Loucy (cell line): ENCODE measurements around the gene ESD.

Experiments used
- H2AFZ ChIP-seq: fragments of 200-600 bp; sonication (generic); 2 replicates; pipeline ENCODE4 v1.6.0; 2016; ENCODE audit warnings: antibody characterized with exemption, mild to moderate bottlenecking, low read length, moderate library complexity
- H3F3A ChIP-seq: fragments of 200-600 bp; 2 replicates; pipeline ENCODE4 v1.6.0; 2016; ENCODE audit warnings: antibody characterized with exemption, low read depth, mild to moderate bottlenecking
- H3K27me3 ChIP-seq: fragments of 200-600 bp; sonication (generic); 2 replicates; pipeline ENCODE4 v1.6.1; 2014; ENCODE audit warnings: low read length, mild to moderate bottlenecking; ENCODE audit not compliant: insufficient read depth, poor library complexity, severe bottlenecking
- H3K36me3 ChIP-seq: fragments of 200-600 bp; sonication (generic); 2 replicates; pipeline ENCODE4 v1.6.1; 2016; ENCODE audit warnings: low read length; ENCODE audit not compliant: insufficient read depth
- H3K4me1 ChIP-seq: fragments of 200-600 bp; sonication (generic); 2 replicates; pipeline ENCODE4 v1.5.1; 2014; ENCODE audit warnings: low read length, mild to moderate bottlenecking; ENCODE audit not compliant: insufficient read depth, poor library complexity, severe bottlenecking
- H3K4me2 ChIP-seq: fragments of 200-600 bp; sonication (generic); 2 replicates; pipeline ENCODE4 v1.6.0; 2014; ENCODE audit warnings: antibody characterized with exemption, low read length, low read depth, mild to moderate bottlenecking; ENCODE audit not compliant: poor library complexity, severe bottlenecking
- H3K4me3 ChIP-seq: fragments of 200-600 bp; sonication (generic); 2 replicates; pipeline ENCODE4 v1.5.1; 2014; ENCODE audit warnings: low read length, mild to moderate bottlenecking, mixed read lengths; ENCODE audit not compliant: poor library complexity, severe bottlenecking
- H3K79me2 ChIP-seq: fragments of 200-600 bp; sonication (generic); 2 replicates; pipeline ENCODE4 v1.6.1; 2014; ENCODE audit warnings: low read length; ENCODE audit not compliant: insufficient read depth
- H3K9ac ChIP-seq: fragments of 200-600 bp; sonication (generic); 2 replicates; pipeline ENCODE4 v1.6.0; 2014; ENCODE audit warnings: mild to moderate bottlenecking, low read depth, low read length, moderate library complexity; ENCODE audit not compliant: poor library complexity, severe bottlenecking
- H3K9me2 ChIP-seq: fragments of 200-600 bp; sonication (generic); replicated peaks from 2 replicates; pipeline ENCODE4 v1.6.1; 2016; ENCODE audit warnings: low read depth, low read length, mixed read lengths
- H3K9me3 ChIP-seq: fragments of 200-600 bp; sonication (generic); 2 replicates; pipeline ENCODE4 v1.6.1; 2014; ENCODE audit warnings: mild to moderate bottlenecking, antibody characterized with exemption, low read length, low read depth; ENCODE audit not compliant: insufficient read depth
- H4K20me1 ChIP-seq: fragments of 200-600 bp; sonication (generic); 2 replicates; pipeline ENCODE4 v1.6.0; 2014; ENCODE audit warnings: antibody characterized with exemption, low read length, mild to moderate bottlenecking; ENCODE audit not compliant: insufficient read depth, poor library complexity, severe bottlenecking
- CTCF ChIP-seq: fragments of 200-600 bp; sonication (generic); conservative IDR thresholded peaks from 2 replicates; pipeline ENCODE4 v1.5.1; 2014; ENCODE audit warnings: mild to moderate bottlenecking, antibody characterized with exemption, low read length
- EZH2phosphoT487 ChIP-seq: fragments of 200-600 bp; IDR thresholded peaks from 2 replicates; pipeline ENCODE4 v1.6.1; 2018; ENCODE audit warnings: antibody characterized with exemption, mild to moderate bottlenecking, moderate library complexity, borderline replicate concordance

The ESD gene

DNA sequence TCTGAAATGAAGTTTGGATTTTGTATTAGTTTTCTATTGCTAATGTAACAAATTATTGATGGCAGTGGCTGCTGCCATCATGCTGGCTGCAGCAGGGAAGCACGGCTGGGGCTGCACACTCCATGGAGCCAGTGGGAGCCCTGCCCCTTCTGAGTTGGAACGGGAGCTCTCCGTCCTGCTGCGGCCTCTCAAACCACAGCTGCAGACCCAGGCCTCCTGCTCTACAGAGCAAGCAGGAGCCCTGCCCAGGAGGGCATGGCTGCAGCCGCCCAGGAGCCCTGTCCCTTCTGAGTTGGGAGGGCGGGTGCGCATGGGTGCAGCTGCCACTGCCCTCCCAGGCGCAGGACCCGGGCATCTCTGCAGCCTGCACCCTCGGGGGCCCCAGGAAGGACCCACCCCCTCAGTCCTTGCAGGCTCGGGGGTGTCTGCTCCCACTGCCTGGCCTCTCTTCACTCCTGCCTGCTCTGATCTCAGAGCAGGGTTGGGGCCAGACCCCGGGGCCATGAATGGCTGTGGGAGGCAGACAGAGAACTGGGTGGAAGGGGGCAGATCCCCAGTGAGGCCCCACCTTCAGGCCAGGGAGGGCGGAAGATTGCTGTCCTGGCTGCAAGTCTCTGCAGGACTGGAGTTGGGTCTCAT, 21.0 kb upstream of the ESD start:
- Histone ChIP-seq H3K36me3 (no peaks in the 10 kb centered on the region), H3K9ac (no peak overlapping the region), H3K9me3 (peaks cover 1% of the 10 kb centered on the region; the same call in 1 of the 2 replicates), H3K4me2 (no peak overlapping the region), H3K4me3 (no peak overlapping the region), H3K79me2 (no peaks in the 10 kb centered on the region), H2AFZ (no peak overlapping the region), H3K9me2 (no peaks in the 10 kb centered on the region), H3F3A (no peaks in the 10 kb centered on the region), H3K4me1 (no peaks in the 10 kb centered on the region), H4K20me1 (no peaks in the 10 kb centered on the region), H3K27me3 (no peaks in the 10 kb centered on the region)
- TF ChIP-seq EZH2phosphoT487 (no peak), CTCF (no peak)

DNA sequence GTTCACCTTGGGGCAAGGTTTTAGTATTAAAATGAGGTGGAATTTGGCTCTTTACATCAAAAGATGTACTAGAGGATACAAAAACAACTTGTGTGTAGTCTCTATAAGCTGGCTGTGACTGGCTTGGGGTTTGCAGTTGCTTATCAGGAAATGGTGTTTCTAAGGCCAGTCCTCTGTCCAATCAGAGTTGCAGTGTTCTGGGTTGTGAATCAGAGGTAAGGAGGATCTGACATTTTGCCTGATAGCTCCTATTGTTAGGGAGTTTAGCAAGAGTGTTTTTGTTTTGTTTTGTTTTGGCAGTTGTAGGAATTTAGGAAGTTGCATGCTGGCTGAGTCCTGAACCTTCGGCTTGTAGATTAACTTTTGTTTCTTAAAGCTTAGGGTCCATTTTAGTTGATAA, 20.1 kb upstream of the ESD start:
- Histone ChIP-seq H3K36me3 (no peaks in the 10 kb centered on the region), H2AFZ (peak overlapping the region; percentile 70), H3K4me2 (no peak overlapping the region), H3K9ac (no peak overlapping the region), H3K9me3 (peaks cover 10% of the 10 kb centered on the region), H3F3A (no peaks in the 10 kb centered on the region), H3K79me2 (no peaks in the 10 kb centered on the region), H3K9me2 (no peaks in the 10 kb centered on the region), H3K4me3 (no peak overlapping the region), H3K27me3 (no peaks in the 10 kb centered on the region), H4K20me1 (no peaks in the 10 kb centered on the region), H3K4me1 (no peaks in the 10 kb centered on the region)
- no peak for TF ChIP-seq CTCF
- no peak for TF ChIP-seq EZH2phosphoT487

DNA sequence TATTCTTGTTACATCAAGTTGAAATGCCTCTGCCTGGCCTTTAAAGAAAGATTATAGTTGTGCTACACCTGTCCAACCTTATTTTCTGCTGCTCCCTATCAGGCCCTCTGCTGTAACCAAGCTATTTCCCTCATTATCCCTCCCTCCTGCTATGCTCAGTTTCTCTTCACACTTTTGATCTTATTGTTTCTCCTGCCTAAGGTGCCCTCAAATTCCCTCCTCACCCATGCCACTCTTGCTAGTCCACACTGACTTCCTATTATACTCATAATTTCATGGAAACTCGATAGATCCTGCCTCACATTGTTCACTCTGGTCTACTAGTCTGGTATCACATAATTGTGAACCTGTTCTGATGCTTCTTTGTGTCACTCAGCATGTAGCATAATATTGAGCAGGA, 19.4 kb upstream of the ESD start:
- Histone ChIP-seq H3K9me2 (no peaks in the 10 kb centered on the region), H3K4me1 (no peaks in the 10 kb centered on the region), H2AFZ (0 out of 2 replicates have a peak overlapping the region, but pooled peaks have one; percentile 19), H3K4me2 (no peak overlapping the region), H3K36me3 (no peaks in the 10 kb centered on the region), H4K20me1 (no peaks in the 10 kb centered on the region), H3F3A (no peaks in the 10 kb centered on the region), H3K9me3 (peaks cover 12% of the 10 kb centered on the region), H3K27me3 (no peaks in the 10 kb centered on the region), H3K4me3 (no peak overlapping the region), H3K79me2 (no peaks in the 10 kb centered on the region), H3K9ac (no peak overlapping the region)
- no peak for TF ChIP-seq EZH2phosphoT487
- TF ChIP-seq CTCF, result no peak
